NCI-H146 (cell line): ENCODE results near the gene VSIG10L2.
"Not testable (repeated sequence)": the region's sequence is repeated elsewhere in the genome, so short reads cannot be mapped to it uniquely, and the experiment has no call there.

Source experiments
- DNase-seq: peaks from one replicate; lab custom pipeline; 2025; lab: John Stamatoyannopoulos, UW

Gene VSIG10L2

GRCh38 chr11:125967515-125967914 lies 21.7 kb downstream of the VSIG10L2 start:
- DNase-seq: no peak

- no peak for DNase-seq
These were observed 22.5 kb downstream of the VSIG10L2 start for GRCh38 chr11:125968354-125968753.

- DNase-seq: no peak
These were observed 25.8 kb downstream of the VSIG10L2 start for GRCh38 chr11:125971618-125972017.

- DNase-seq: no peak
These were observed 28.4 kb downstream of the VSIG10L2 start for GRCh38 chr11:125974284-125974683.

GRCh38 chr11:125975634-125976033 lies 29.8 kb downstream of the VSIG10L2 start:
- no peak for DNase-seq

GRCh38 chr11:125976156-125976555 lies 30.3 kb downstream of the VSIG10L2 start:
- DNase-seq: no peak

- DNase-seq: no peak
These were observed 31.5 kb downstream of the VSIG10L2 start for GRCh38 chr11:125977333-125977732.

GRCh38 chr11:125978181-125978716 lies 32.4 kb downstream of the VSIG10L2 start:
- no peak for DNase-seq

GRCh38 chr11:125978778-125979407 lies 33.0 kb downstream of the VSIG10L2 start:
- no peak for DNase-seq

GRCh38 chr11:125979511-125979910 lies 33.7 kb downstream of the VSIG10L2 start:
- DNase-seq: no peak

GRCh38 chr11:125980436-125980835 lies 34.6 kb downstream of the VSIG10L2 start:
- DNase-seq: no peak

- DNase-seq: no peak
These were observed 36.5 kb downstream of the VSIG10L2 start for GRCh38 chr11:125982348-125982730.

- DNase-seq: not testable (repeated sequence)
These were observed 40.1 kb downstream of the VSIG10L2 start for GRCh38 chr11:125985956-125986355.

- DNase-seq: no peak
These were observed 41.3 kb downstream of the VSIG10L2 start for GRCh38 chr11:125987066-125987641.

- DNase-seq: no peak
These were observed 44.4 kb downstream of the VSIG10L2 start for GRCh38 chr11:125990244-125990643.

- no peak for DNase-seq
These were observed 47.0 kb downstream of the VSIG10L2 start for GRCh38 chr11:125992893-125993292.

- DNase-seq: no peak
These were observed 48.7 kb downstream of the VSIG10L2 start for GRCh38 chr11:125994509-125994908.

- DNase-seq: no peak
These were observed 49.5 kb downstream of the VSIG10L2 start for GRCh38 chr11:125995313-125995712.

- DNase-seq: no peak
These were observed 52.4 kb downstream of the VSIG10L2 start for GRCh38 chr11:125998267-125998666.

- no peak for DNase-seq
These were observed 53.5 kb downstream of the VSIG10L2 start for GRCh38 chr11:125999234-125999880.

- DNase-seq: no peak
These were observed 56.3 kb downstream of the VSIG10L2 start for GRCh38 chr11:126002181-126002580.
